ENCODE results near the gene LNX1.
"Not testable (repeated sequence)": the region's sequence is repeated elsewhere in the genome, so short reads cannot be mapped to it uniquely, and the experiment has no call there.

Gene LNX1

DNA sequence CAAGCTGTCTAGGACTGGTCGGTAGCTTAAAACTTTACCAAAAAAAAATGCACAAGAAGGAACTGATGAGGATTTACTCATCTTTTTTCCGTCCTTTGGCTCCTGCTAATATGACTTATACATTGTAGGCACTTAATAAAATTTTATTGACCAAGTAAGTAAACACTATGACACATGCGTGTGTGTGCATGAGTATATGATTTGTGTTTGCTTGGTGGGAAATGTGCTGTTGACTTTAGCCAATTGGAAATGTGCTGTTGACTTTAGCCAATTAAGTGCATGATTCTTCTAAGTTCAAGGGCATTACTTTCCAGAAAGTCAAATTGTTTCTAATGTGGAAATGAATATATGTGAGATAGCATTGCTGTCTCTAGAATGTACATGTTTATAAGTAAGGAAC, 135.5 kb downstream of the LNX1 start:
- DNase-seq, result no peak

DNA sequence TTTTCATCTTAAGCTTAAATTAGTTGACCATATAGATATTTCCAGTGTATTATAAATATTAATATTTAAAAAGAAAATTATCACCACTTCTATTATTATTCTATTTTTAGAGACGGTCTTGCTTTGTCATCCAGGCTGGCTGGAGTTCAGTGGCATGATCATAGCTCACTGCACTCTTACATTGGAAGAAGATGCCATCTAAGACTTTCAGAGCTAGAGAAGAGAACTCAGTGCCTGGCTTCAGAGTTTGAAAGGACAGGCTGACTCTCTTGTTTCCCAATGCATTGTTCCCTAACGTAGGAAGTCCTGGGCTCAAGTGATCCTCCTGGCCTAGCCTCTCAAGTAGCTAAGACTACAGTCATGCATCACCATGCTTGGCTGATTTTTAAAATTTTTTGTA, 137.9 kb downstream of the LNX1 start:
- DNase-seq, result no peak

DNA sequence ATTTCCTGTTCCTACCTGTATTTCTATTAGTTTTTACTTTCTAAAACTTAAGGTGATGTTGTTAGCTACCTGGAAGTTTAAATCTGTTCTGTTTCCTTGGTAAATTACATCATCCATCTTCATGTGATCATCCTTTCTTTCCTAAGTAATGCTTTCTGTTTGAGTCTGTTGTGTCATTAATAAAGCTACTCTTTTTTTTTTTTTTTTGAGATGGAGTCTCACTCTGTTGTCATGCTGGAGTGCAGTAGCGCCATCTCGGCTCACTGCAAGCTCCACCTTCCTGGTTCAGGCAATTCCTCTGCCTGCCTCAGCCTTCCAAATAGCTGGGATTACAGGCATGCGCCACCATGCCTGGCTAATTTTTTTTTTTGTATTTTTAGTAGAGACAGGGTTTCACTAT, 140.5 kb downstream of the LNX1 start:
- no peak for DNase-seq

DNA sequence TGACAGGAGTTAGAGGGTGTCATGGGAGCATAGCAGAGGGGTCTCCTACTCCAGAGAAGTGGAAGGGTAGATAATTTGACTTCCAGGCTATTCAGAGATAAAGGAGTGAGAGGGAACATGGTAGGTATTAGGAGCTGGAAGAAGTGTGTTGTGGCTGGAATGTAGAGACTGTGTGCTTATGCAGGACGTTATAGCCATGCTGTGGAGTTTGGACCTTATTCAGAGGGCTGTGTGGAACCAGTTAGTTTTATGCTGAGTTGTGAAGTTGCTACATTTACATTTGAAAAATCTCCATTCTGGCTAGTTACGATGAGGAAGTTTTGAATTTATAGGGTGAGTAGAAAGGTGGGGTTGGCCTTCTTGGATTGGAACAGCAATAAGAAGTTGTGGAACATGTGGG, 146.3 kb downstream of the LNX1 start:
- no peak for DNase-seq

DNA sequence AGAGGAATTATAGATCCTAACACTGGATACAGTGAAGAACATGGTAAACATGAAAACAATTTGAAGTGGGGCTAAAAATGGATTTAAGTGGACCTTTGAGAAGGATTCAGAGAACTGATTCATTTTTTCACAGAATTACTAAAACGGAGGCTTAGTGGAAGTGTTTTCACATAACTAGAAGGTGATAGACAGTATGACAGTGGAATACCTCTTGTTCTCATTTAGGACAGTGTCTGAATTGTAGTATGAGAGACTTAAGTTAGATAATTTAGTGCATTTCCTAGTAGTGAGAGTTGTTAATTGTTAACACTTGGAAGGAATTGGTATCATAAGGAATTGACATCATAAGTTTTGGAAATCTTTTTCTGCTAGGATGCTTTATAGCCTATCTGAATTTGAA, 149.7 kb downstream of the LNX1 start:
- no peak for DNase-seq

DNA sequence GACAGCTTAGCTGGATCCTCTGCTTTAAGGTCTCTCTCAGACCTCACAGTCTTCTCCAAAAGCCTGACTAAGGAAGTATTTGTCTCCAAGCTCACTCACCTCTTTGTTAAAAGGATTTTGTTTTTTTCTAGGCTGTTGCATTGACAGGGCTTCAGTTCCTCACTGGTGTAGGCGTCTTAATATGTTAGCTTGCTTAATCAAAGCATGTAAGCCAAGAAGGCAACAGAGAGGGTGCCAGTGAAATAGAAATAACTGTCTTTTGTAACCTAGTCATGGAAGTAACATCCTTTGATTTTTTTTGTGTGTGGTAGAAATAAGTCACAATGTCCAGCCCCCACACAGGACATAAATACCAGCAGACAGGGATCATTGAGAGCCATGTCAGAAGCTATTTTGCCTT, 155.0 kb downstream of the LNX1 start:
- no peak for DNase-seq

DNA sequence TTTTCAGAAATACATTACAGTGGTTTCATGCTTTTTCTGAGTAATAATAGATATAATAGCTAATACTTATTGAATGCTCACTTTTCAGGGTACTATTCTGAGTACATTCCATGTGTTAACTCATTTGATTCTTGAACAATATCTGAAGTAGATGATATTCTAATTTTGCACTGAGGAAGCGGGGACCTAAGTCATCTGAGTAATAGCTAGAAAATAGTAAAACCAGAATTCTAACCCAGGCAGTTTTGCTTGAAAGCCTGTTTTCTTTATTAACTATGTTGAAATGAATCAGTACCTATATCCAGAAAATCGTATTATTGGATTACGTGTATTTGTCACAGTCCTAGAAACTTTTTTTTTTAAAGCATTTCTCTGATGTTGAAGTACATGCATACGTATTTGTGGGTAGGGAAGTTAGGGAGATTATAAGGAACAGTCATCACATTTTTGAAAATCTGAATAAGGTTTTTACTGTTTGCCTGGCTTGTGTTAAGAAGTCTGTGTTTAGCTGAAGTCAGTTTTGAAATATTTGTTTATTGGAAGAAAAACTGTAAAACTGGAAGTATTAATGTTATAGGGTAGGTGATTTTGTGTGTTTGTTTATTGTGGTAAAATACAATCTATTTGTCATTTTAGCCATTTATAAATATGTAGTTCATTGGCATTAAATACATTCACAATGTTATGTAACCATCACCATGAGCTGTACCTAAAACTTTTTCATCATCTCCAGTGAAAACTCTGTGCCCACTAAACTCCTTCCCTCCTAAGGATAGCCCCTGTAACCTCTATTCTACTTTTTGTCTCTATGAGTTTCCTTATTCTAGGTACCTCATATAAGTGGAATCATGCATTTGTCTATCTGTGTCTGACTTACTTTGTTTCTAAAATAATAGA, 158.5 kb downstream of the LNX1 start:
- no peak for DNase-seq

DNA sequence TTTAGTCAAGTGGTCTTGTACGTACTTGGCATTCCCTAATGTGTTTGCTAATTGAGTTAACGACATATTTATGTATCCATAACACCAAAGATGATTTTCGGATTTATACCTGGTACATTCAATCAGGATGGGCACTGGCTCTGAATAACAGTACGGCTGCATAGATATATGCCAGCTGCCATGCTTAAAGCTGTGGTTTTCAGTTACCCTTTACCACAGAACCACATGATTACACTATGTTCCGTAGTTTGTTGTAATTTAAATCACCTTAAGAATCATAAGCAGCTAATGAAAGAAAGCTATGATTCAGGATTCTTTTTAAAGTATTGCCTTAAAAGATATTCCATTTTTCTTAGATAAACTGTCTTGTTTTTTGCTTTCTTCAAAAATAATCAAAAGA, 160.2 kb downstream of the LNX1 start:
- DNase-seq, result no peak

DNA sequence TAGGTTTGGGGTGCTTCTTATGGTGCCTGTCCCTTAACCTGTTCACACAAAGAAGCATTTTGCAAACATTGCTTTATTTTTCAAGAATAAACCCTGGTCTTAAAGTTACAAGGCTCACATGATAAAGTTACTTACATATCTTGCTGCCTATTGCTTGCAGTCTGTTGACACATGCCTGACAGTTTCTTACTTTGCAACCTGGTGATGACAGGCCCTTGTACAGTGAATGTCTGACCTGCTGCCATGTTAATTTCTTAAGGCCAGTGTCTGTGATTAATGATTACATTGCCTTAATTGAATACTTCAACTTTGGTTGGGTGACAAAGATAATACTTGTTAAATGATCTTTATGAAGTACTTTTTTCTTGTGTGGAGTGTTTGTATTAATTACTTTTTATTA, 163.9 kb downstream of the LNX1 start:
- no peak for DNase-seq

DNA sequence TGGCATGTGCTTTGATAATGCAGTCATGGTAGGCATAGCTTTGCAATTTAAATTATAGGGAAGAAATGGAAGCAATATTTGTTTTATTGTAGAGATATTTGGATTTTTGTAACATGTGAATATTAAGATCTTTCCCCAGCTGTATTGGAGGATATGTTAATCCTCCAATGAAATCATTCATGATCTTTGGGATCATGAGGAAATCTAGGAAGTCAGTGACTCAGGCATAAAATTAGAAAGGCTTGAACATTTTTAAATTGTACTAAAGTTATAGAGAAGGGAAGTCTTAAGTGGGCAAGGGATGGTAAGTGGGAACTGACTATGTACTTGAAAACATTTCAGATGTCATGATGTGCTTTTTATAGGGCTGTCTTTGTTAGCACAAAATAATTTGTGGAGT, 167.0 kb downstream of the LNX1 start:
- DNase-seq, result no peak

DNA sequence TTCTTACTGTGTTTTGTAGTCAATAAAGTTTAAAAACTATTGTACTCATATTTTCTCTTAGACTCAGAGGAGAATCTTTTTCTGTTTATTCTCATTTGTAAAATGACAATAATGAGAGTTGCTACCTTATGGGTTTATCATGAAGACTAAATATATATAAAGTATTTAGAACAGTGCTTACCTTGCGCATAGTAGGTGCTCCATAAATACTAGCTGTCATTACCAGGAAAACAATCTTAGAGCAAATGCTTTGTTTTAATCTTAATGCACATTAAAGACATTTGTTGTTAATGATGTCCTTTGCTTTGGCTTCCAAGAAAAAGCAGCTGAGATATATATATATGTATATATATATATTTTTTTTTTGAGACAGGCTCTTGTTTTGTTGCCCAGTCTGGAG, 168.9 kb downstream of the LNX1 start:
- DNase-seq, result no peak

DNA sequence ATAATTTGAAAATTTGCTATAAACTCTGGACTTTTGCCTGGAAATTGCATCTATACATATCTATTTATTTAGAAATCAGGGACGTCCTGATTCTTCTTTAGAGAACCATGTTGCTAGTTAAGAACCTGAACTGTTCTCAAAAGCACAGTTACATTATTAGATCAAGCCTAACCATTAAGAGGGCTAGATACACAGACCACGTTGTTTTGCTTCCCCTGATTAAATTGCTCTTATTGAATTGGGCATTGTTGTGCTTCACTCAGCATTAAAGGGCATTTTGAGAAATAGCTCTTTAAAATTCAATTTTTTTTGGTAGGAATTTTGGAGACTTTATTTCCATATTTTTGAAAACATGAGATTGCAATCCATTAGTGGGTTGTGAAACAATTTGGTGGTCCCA, 169.5 kb downstream of the LNX1 start:
- no peak for DNase-seq

DNA sequence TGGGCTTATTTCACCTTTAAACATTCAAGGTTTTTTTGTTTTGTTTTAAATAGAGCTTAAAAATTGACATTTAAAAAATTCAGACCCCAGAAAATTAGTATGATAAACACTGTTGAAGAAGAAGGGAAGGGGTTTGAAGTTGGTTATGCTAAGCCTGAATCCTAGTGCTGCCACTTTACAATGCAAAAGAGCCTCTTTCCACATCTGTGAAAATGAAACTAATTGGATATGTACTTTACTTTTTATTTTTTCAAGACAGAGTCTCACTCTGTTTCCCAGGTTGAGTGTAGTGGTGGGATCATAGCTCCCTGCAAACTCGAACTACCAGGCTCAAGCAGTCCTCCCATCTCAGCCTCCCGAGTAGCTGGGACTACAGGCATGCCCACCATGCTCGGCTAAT, 172.1 kb downstream of the LNX1 start:
- no peak for DNase-seq

DNA sequence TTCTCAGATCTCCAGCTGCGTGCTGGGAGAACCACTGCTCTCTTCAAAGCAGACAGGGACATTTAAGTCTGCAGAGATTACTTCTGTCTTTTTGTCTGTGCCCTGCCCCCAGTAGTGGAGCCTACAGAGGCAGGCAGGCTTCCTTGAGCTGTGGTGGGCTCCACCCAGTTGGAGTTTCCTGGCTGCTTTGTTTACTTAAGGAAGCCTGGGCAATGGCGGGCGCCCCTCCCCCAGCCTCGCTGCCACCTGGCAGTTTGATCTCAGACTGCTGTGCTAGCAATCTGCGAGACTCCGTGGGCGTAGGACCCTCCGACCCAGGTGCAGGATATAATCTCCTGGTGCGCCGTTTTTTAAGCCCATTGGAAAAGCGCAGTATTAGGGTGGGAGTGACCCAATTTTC, 181.8 kb downstream of the LNX1 start:
- not testable (repeated sequence) for DNase-seq
